DND-41 (cell line): Measurements from ENCODE around the gene NRF1.

Experiments
- ATAC-seq: fragments of 200-7000 bp; cut with Tn5 transposase; 3 replicates; pipeline ENCODE4 v1.9.1; 2021; ENCODE audit warnings: low read depth; ENCODE audit not compliant: insufficient read depth
- DNase-seq: peaks from one replicate; pipeline ENCODE4 v3.0.0-alpha.2; 2020
- H2AFZ ChIP-seq: 2 replicates; pipeline ENCODE4 v1.6.0; 2012; ENCODE audit warnings: low read depth, low read length
- H3K27ac ChIP-seq: 2 replicates; pipeline ENCODE4 v1.5.1; 2012; ENCODE audit warnings: low read length, inconsistent platforms
- H3K27me3 ChIP-seq: fragments of 200-600 bp; sonication (generic); 2 replicates; pipeline ENCODE4 v1.6.0; 2012; ENCODE audit warnings: low read length, mild to moderate bottlenecking, inconsistent platforms; ENCODE audit not compliant: insufficient read depth, poor library complexity
- H3K36me3 ChIP-seq: 2 replicates; pipeline ENCODE4 v1.5.1; 2012; ENCODE audit warnings: low read length, inconsistent platforms; ENCODE audit not compliant: insufficient read depth
- H3K4me1 ChIP-seq: 2 replicates; pipeline ENCODE4 v1.5.1; 2012; ENCODE audit warnings: mild to moderate bottlenecking, low read length; ENCODE audit not compliant: insufficient read depth
- H3K4me2 ChIP-seq: 2 replicates; pipeline ENCODE4 v1.6.0; 2012; ENCODE audit warnings: mild to moderate bottlenecking, moderate library complexity, low read length, inconsistent platforms; ENCODE audit not compliant: insufficient read depth
- H3K4me3 ChIP-seq, 2 experiments: fragments of 200-600 bp in 1 of 2; shearing (Covaris generic) in 1 of 2; 2 replicates each; pipeline ENCODE4 v1.5.1; 2012 to 2016; ENCODE audit warnings: inconsistent platforms in 2 of 2, low read length in 2 of 2, mild to moderate bottlenecking in 2 of 2, low read depth in 1 of 2, moderate library complexity in 1 of 2
- H3K79me2 ChIP-seq: 2 replicates; pipeline ENCODE4 v1.6.0; 2012; ENCODE audit warnings: low read length, inconsistent platforms; ENCODE audit not compliant: insufficient read depth
- H3K9ac ChIP-seq: 2 replicates; pipeline ENCODE4 v1.6.0; 2012; ENCODE audit warnings: low read depth, mild to moderate bottlenecking, inconsistent platforms, low read length, moderate library complexity
- H3K9me3 ChIP-seq: 2 replicates; pipeline ENCODE4 v1.5.1; 2012; ENCODE audit warnings: low read length, moderate library complexity, mild to moderate bottlenecking, inconsistent platforms; ENCODE audit not compliant: insufficient read depth, severe bottlenecking
- H4K20me1 ChIP-seq: 2 replicates; pipeline ENCODE4 v1.6.0; 2012; ENCODE audit warnings: low read length; ENCODE audit not compliant: insufficient read depth
- EZH2 ChIP-seq: IDR thresholded peaks from 3 replicates; pipeline ENCODE4 v1.6.1; 2012; ENCODE audit warnings: borderline replicate concordance, low read depth, mild to moderate bottlenecking, moderate library complexity, low read length, inconsistent platforms; ENCODE audit not compliant: severe bottlenecking
- TF ChIP-seq, protein P1 (sequence below): IDR thresholded peaks from 2 replicates; pipeline ENCODE4 v1.5.1; 2012; ENCODE audit warnings: borderline replicate concordance, low read length, moderate library complexity, mild to moderate bottlenecking; ENCODE audit not compliant: poor library complexity, severe bottlenecking; ENCODE audit errors: extremely low read depth

The NRF1 gene

DNA sequence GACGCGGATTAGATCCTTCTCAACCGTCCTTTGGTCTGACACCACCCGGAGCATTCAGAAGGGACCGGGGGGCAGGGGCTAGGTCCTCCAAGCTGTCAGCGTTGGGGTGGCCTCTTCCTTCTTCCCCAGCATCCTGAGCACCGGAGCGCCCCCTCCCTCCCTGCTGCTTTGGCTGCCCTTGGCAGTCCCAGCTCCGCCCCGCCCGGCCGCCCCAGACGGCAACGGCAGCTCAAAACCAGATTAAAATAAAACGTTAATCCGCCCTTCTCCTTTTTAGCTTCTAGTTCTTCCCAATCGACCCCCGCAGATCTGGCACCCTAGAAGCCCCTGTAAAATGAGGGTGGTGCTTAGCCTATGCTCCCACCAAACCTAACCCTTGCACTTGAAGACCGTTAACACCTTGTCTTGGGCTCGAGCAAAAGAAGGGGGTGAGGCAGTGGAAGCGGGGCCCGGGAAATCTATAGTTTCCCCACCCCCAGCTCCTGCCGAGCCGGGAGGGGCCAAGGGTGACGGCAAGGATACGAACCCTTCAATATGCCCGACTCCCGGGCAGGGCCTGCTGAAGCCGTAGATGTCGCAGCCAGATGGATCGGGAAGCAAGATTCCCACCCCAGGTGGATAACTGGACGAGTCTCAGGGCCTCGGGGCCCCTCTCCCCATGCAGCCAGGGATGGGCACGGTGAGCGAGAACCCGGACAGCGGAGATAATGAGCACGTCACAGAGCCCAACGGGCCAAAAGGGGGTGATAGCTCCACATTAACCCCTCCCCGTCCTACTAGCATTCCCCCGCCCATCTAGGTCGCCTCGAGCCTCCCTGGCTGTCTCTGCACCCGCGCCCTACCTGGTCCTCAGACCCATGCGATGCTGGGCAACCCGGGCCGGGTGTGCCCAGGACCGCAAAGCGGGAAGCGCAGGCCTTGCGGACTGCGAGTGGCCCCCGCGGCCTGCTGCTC lies 169.7 kb downstream of the NRF1 start:
- no peak for TF ChIP-seq EZH2
- TF ChIP-seq, protein P1, sequence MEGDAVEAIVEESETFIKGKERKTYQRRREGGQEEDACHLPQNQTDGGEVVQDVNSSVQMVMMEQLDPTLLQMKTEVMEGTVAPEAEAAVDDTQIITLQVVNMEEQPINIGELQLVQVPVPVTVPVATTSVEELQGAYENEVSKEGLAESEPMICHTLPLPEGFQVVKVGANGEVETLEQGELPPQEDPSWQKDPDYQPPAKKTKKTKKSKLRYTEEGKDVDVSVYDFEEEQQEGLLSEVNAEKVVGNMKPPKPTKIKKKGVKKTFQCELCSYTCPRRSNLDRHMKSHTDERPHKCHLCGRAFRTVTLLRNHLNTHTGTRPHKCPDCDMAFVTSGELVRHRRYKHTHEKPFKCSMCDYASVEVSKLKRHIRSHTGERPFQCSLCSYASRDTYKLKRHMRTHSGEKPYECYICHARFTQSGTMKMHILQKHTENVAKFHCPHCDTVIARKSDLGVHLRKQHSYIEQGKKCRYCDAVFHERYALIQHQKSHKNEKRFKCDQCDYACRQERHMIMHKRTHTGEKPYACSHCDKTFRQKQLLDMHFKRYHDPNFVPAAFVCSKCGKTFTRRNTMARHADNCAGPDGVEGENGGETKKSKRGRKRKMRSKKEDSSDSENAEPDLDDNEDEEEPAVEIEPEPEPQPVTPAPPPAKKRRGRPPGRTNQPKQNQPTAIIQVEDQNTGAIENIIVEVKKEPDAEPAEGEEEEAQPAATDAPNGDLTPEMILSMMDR: no peak
- Histone ChIP-seq H3K4me2 (no peak overlapping the region), H3K27me3 (no peaks in the 10 kb centered on the region), H3K9ac (no peak overlapping the region), H3K4me1 (no peaks in the 10 kb centered on the region), H3K9me3 (no peaks in the 10 kb centered on the region), H3K36me3 (no peaks in the 10 kb centered on the region), H3K27ac (no peak overlapping the region), H3K79me2 (no peaks in the 10 kb centered on the region), H2AFZ (no peak overlapping the region), H3K4me3 (no peak overlapping the region), H4K20me1 (no peaks in the 10 kb centered on the region)
- no peak for DNase-seq
- ATAC-seq: no peak

DNA sequence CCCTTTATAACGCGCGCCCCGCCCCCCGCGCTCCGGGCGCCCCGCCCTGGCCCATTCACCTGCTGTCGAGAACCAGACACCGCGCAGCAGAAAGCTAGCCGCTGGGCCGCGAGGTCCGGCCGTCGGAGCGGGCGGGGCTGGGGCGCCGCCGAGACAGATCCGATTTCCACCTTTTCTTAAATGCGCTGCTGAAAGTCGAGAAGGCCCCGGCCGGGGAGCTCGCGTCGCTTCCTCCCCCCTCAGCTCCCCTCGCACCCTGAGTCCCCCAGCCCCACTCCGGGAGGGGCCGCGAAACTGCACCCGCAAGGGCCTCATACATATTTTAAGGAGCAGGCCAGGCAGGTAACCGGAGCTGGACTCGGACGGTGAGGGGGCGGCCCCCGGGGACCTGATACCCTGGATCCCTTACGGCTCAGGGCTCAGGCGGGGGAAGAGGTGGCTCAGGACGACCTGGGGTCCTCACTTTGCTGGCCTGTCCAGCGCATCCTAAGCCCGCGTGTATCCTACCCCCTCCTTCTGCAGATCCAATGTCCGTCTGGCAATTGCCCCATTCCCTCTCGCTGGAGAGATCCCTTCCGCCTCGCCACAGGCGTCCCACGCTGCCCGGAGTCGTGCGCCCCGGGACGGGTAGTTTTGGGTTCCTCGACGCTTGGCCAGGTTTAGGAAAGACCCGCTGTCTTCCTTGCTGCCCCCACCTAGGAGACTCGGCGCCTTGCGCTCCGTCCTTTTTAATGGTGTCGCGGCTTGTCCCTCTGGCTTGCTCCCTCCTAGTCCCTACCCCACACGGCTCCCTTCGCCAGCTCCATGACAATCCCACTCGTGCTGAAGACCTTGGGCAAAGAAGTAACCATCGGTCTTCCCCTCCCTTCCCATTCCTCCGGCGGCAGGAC lies 170.7 kb downstream of the NRF1 start:
- no peaks in the 10 kb centered on the region for H3K27me3 ChIP-seq
- no peaks in the 10 kb centered on the region for H3K4me1 ChIP-seq
- no peak overlapping the region for H3K4me2 ChIP-seq
- H3K4me3 ChIP-seq: no peak overlapping the region
- no peaks in the 10 kb centered on the region for H3K9me3 ChIP-seq
- no peak overlapping the region for H2AFZ ChIP-seq
- ATAC-seq: no peak
- H3K79me2 ChIP-seq: no peaks in the 10 kb centered on the region
- no peaks in the 10 kb centered on the region for H3K36me3 ChIP-seq
- no peaks in the 10 kb centered on the region for H4K20me1 ChIP-seq
- TF ChIP-seq, protein P1: no peak
- TF ChIP-seq EZH2: no peak
- H3K9ac ChIP-seq: no peak overlapping the region
- H3K27ac ChIP-seq: no peak overlapping the region
- DNase-seq: no peak

DNA sequence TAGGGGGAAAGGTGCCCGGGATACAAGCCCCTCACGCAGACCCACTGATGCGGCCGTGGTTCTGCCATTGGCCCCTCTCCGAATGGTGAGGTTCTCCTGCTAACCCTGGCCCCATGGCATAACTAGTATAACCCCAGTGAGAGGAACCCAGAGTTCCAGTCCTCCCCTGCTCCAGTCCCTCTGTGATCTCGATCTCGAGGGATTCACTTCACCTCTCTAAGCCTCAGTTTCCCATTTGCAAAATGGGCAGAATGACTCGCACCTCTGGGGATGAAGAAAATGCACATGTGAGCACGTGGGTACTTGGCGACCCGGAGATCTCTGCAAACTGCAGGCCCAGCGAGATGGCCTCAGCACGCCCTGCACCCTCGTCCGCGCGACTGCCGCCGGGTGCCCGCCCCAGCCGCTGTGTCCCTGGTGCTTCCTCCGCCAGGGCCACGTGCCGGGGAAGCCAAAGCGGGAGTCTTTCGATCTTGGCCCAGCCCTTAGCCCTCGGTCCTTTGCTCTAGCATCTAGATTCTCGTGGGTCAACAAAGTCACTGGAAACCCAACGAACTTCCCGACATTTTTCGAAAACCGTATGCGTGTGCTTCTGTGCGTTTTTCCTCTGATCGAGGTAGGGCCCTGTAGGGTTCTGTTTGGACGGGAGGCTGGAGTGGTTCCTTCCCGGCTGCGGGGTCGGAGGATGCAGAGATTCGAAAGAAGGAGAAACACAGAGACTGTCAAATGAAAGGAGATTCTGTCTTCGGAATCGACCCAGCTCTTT lies 171.5 kb downstream of the NRF1 start:
- Histone ChIP-seq H2AFZ (no peak overlapping the region), H3K9ac (no peak overlapping the region), H3K4me3 (no peak overlapping the region), H3K4me1 (no peaks in the 10 kb centered on the region), H4K20me1 (no peaks in the 10 kb centered on the region), H3K9me3 (no peaks in the 10 kb centered on the region), H3K36me3 (no peaks in the 10 kb centered on the region), H3K27ac (no peak overlapping the region), H3K4me2 (no peak overlapping the region), H3K27me3 (no peaks in the 10 kb centered on the region), H3K79me2 (no peaks in the 10 kb centered on the region)
- no peak for TF ChIP-seq EZH2
- TF ChIP-seq, protein P1: no peak
- ATAC-seq (no peak), DNase-seq (no peak)
